Endothelial cell of umbilical vein (primary cell): ENCODE data around the gene SDSL.

Source experiments
- EZH2 ChIP-seq: IDR thresholded peaks from 2 replicates; pipeline ENCODE4 v1.6.1; 2012; ENCODE audit warnings: borderline replicate concordance, low read depth, mild to moderate bottlenecking, moderate library complexity, low read length, inconsistent platforms; ENCODE audit not compliant: severe bottlenecking
- FOS ChIP-seq: IDR thresholded peaks from 2 replicates; pipeline ENCODE4 v1.6.1; 2011; ENCODE audit warnings: mild to moderate bottlenecking, low read length, moderate library complexity, borderline replicate concordance; ENCODE audit not compliant: insufficient read depth
- GATA2 ChIP-seq: IDR thresholded peaks from 2 replicates; pipeline ENCODE4 v1.7.0; 2011; ENCODE audit warnings: low read depth, mild to moderate bottlenecking, moderate library complexity, mixed read lengths, low read length; ENCODE audit not compliant: insufficient read length, insufficient read depth
- JUN ChIP-seq: IDR thresholded peaks from 2 replicates; pipeline ENCODE4 v1.6.1; 2011; ENCODE audit warnings: borderline replicate concordance, low read depth; ENCODE audit not compliant: insufficient read length, insufficient read depth
- MYC ChIP-seq: IDR thresholded peaks from one replicate; pipeline ENCODE4 v1.6.1; 2011; ENCODE audit warnings: mild to moderate bottlenecking, low read depth, low read length
- POLR2A ChIP-seq: IDR thresholded peaks from 2 replicates; pipeline ENCODE4 v1.6.1; 2012; ENCODE audit warnings: low read depth, mild to moderate bottlenecking, control low read depth, low read length
- POLR2AphosphoS5 ChIP-seq: IDR thresholded peaks from 2 replicates; pipeline ENCODE4 v1.6.1; 2012; ENCODE audit warnings: low read depth, mild to moderate bottlenecking, control low read depth, low read length, moderate library complexity; ENCODE audit not compliant: insufficient read depth
- TF ChIP-seq, protein P1 (sequence below), 2 donors: IDR thresholded peaks; 1 replicate in 1 of 2; 2 replicates in 1 of 2; pipeline ENCODE4 v1.5.1; 2011; ENCODE audit warnings: low read length in 2 of 2, mild to moderate bottlenecking in 2 of 2, moderate library complexity in 2 of 2, control low read depth in 1 of 2, inconsistent platforms in 1 of 2, low read depth in 1 of 2; ENCODE audit not compliant: insufficient read depth in 1 of 2; ENCODE audit errors: extremely low read depth in 1 of 2
- TF ChIP-seq, protein P2 (sequence below): IDR thresholded peaks from 2 replicates; pipeline ENCODE4 v1.6.1; 2011; ENCODE audit not compliant: insufficient read depth, insufficient read length

DNA sequence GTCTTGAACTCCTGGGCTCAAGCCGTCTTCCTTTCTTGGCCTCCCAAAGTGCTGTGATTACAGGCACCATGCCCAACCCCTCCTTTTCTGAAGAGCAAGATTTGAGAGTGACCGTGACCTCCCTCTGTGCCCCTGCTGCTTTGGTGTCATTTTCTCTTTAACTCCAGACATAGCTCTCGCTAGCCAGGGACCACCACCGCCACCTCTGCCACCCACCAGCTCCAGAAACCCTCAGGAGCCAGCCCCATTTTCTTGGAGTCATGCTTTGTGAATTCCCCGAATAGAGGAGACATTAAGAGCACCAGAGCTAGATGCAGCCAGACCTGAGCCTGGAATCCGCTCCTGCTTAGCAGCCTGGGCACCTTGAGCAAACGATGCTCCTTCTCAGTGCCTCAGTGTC lies 18.2 kb downstream of the SDSL start:
- TF ChIP-seq POLR2A = no peak
- no peak for TF ChIP-seq EZH2
- TF ChIP-seq, protein P1, sequence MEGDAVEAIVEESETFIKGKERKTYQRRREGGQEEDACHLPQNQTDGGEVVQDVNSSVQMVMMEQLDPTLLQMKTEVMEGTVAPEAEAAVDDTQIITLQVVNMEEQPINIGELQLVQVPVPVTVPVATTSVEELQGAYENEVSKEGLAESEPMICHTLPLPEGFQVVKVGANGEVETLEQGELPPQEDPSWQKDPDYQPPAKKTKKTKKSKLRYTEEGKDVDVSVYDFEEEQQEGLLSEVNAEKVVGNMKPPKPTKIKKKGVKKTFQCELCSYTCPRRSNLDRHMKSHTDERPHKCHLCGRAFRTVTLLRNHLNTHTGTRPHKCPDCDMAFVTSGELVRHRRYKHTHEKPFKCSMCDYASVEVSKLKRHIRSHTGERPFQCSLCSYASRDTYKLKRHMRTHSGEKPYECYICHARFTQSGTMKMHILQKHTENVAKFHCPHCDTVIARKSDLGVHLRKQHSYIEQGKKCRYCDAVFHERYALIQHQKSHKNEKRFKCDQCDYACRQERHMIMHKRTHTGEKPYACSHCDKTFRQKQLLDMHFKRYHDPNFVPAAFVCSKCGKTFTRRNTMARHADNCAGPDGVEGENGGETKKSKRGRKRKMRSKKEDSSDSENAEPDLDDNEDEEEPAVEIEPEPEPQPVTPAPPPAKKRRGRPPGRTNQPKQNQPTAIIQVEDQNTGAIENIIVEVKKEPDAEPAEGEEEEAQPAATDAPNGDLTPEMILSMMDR (IDR thresholded peaks at IDR 0.05; ENCODE audit: extremely low read depth in 1 of 2, insufficient read depth in 1 of 2, low read depth in 1 of 2, low read length in 2 of 2) = no peak
- no peak for TF ChIP-seq MYC
- no peak for TF ChIP-seq POLR2AphosphoS5
- TF ChIP-seq JUN = no peak
- TF ChIP-seq, protein P2, sequence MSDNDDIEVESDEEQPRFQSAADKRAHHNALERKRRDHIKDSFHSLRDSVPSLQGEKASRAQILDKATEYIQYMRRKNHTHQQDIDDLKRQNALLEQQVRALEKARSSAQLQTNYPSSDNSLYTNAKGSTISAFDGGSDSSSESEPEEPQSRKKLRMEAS = no peak
- TF ChIP-seq FOS = no peak
- TF ChIP-seq GATA2 = no peak
